Activated CD8-positive, alpha-beta T cell treated with anti-CD3 and anti-CD28 coated beads for 36 hours (primary cell): ENCODE data around the gene GORASP1. TPM values are rescaled to one million over a fixed set of nuclear protein-coding genes. Genes with fewer than 3 reads are reported as not detected.

ENCODE experiments used
- ATAC-seq: fragments of 200-7000 bp; cut with Tn5 transposase; one replicate; pipeline ENCODE4 v1.10.0; 2021; ENCODE audit warnings: mild to moderate bottlenecking, moderate library complexity
- CTCF ChIA-PET: fragments of 350-600 bp; sonication (Branson Sonifier 250); formaldehyde crosslinking; loops from one replicate; lab custom pipeline; 2021; ENCODE audit warnings: antibody characterized with exemption; lab: Charles Lee
- POLR2A ChIA-PET: fragments of 350-600 bp; sonication (Branson Sonifier 250); formaldehyde crosslinking; loops from one replicate; lab custom pipeline; 2021; ENCODE audit warnings: antibody characterized with exemption; lab: Charles Lee
- DNase-seq: peaks from one replicate; pipeline ENCODE4 v3.0.0-alpha.2; 2020
- H3K27ac Mint-ChIP-seq: one replicate; pipeline ENCODE4 v1.8.0; 2021; ENCODE audit warnings: mild to moderate bottlenecking, mixed read lengths
- H3K27me3 Mint-ChIP-seq: one replicate; pipeline ENCODE4 v1.8.0; 2021; ENCODE audit warnings: mixed read lengths
- H3K36me3 Mint-ChIP-seq: one replicate; pipeline ENCODE4 v1.8.0; 2021; ENCODE audit warnings: low read depth, mixed read lengths
- H3K4me1 Mint-ChIP-seq: one replicate; pipeline ENCODE4 v1.8.0; 2021; ENCODE audit warnings: low read depth, mixed read lengths
- H3K4me3 Mint-ChIP-seq: one replicate; pipeline ENCODE4 v1.8.0; 2021; ENCODE audit warnings: mild to moderate bottlenecking, moderate library complexity, mixed read lengths
- H3K9me3 Mint-ChIP-seq: one replicate; pipeline ENCODE4 v1.8.0; 2021; ENCODE audit warnings: mixed read lengths
- intact Hi-C: fragments of 100-400 bp; cut with micrococcal nuclease; formaldehyde crosslinking; loops from one replicate; pipeline ENCODE4 v1.10.0; 2022
- total RNA-seq, 2 experiments: library from RNA; stranded (reverse); gene quantifications; one replicate each; pipeline ENCODE4 v1.2.3, GENCODE V29; 2021
- TF ChIP-seq, protein P1 (sequence below): fragments of 200-600 bp; IDR thresholded peaks from one replicate; pipeline ENCODE4 v1.8.0; 2022; ENCODE audit warnings: antibody characterized with exemption, mild to moderate bottlenecking

Gene GORASP1
- total RNA-seq, 2 experiments from 2014 or later: 16.2 to 18.3 TPM

DNA sequence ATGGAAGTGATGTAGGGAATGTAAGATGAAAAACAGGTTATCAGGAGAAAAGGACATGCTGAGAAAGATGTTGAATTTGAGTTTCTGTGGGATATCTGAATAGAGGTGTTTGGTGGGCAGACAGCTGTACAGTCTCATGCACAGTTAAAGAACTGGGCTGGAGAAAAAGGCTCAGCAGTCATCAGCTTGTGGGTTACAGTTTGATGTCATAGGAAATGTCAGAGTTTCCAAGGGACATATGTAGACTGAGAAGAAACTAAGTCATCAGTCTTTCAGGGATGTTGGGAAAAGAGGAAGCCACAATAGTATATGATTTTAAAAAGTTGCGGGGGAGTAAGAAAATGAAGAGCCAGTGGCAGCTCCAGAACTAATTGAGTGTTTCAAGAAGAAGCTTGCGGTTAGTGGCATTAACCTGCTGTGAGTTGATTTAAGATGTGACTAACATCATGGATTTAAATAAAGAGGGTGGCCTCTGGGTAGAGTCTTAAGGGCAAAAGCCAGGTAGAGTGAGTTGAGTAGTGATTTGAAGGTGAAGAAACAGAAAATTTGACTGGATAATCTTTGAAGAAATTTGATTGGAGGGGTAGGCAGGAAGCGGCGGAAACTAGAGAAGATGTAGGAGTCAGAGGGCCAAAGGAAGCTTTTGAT, 24.6 kb downstream of the GORASP1 start:
- TF ChIP-seq, protein P1, sequence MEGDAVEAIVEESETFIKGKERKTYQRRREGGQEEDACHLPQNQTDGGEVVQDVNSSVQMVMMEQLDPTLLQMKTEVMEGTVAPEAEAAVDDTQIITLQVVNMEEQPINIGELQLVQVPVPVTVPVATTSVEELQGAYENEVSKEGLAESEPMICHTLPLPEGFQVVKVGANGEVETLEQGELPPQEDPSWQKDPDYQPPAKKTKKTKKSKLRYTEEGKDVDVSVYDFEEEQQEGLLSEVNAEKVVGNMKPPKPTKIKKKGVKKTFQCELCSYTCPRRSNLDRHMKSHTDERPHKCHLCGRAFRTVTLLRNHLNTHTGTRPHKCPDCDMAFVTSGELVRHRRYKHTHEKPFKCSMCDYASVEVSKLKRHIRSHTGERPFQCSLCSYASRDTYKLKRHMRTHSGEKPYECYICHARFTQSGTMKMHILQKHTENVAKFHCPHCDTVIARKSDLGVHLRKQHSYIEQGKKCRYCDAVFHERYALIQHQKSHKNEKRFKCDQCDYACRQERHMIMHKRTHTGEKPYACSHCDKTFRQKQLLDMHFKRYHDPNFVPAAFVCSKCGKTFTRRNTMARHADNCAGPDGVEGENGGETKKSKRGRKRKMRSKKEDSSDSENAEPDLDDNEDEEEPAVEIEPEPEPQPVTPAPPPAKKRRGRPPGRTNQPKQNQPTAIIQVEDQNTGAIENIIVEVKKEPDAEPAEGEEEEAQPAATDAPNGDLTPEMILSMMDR: no peak
- DNase-seq (no peak), ATAC-seq (peak; percentile 80)
- CTCF ChIA-PET: interaction anchor here (1.2 kb wide), 1 partner anchor 106 kb away, joined by 3 read pairs; no protein-coding TSS in a partner anchor
- Mint-ChIP-seq H3K27me3 (no peaks in the 10 kb centered on the region), H3K4me1 (peaks cover 17% of the 10 kb centered on the region), H3K4me3 (no peak overlapping the region), H3K9me3 (no peaks in the 10 kb centered on the region), H3K27ac (peak overlapping the region; percentile 81), H3K36me3 (peaks cover 28% of the 10 kb centered on the region)
- intact Hi-C loops: no loop called here
- POLR2A ChIA-PET: interaction anchor here (1.8 kb wide), 1 partner anchor 23 kb away, joined by 4 read pairs; no protein-coding TSS in a partner anchor

DNA sequence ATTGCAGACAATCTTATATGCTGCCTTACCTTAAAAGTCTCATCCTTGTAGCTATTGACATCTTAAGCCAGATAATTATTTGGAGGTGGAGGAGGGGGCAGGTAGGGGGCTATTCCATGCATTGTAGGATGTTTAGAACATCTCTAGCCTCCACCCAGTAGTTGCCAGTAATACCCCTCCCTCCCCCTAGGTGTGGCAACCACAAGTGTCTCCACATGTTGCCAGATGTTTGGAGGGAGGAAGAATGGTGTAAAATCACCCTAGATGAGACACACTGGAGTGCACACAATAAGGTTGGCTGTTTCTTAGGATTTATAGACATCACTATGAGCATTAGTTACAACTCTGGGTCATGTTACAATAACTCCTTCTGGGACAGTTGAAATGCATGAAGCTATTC, 27.4 kb downstream of the GORASP1 start:
- CTCF ChIA-PET: interaction anchor here (0.7 to 1.6 kb wide), 3 partner anchors 28 to 298 kb away, joined by 3 to 4 read pairs (median 3); partner anchors contain the start of genes GORASP1 and TTC21A
- Mint-ChIP-seq H3K36me3 (peaks cover 35% of the 10 kb centered on the region), H3K4me1 (peaks cover 24% of the 10 kb centered on the region), H3K9me3 (no peaks in the 10 kb centered on the region), H3K4me3 (no peak overlapping the region), H3K27ac (no peak overlapping the region), H3K27me3 (no peaks in the 10 kb centered on the region)
- no peak for DNase-seq
- TF ChIP-seq, protein P1: no peak
- no peak for ATAC-seq
- POLR2A ChIA-PET: no interaction called here
- intact Hi-C loops: no loop called here

DNA sequence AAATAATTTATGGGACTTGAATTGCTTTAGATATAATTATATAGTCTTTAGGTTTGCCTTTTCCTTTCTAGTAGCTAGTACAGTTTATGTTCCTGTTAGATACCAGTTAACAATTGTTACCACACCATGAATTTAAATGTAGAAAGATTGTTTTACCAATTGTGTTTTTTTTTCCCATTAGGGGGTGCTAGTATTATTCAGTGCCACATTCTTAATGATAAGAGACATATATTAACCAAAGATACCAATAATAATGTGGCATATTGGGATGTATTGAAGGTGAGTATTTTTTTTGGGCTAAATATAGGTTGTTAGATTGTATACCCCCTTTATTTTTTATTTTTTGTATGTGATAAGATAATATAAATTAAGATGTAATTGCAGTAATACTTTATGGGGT, 27.9 kb downstream of the GORASP1 start:
- intact Hi-C loops: no loop called here
- no peaks in the 10 kb centered on the region for H3K9me3 Mint-ChIP-seq
- no peak for ATAC-seq
- no peak overlapping the region for H3K27ac Mint-ChIP-seq
- TF ChIP-seq, protein P1: no peak
- H3K4me3 Mint-ChIP-seq: no peak overlapping the region
- CTCF ChIA-PET: interaction anchor here (0.7 kb wide), 1 partner anchor 29 kb away, joined by 3 read pairs; the partner anchor contains the start of genes GORASP1 and TTC21A
- POLR2A ChIA-PET: no interaction called here
- no peak for DNase-seq
- peaks cover 36% of the 10 kb centered on the region for H3K36me3 Mint-ChIP-seq
- H3K4me1 Mint-ChIP-seq: peaks cover 26% of the 10 kb centered on the region
- H3K27me3 Mint-ChIP-seq: no peaks in the 10 kb centered on the region

DNA sequence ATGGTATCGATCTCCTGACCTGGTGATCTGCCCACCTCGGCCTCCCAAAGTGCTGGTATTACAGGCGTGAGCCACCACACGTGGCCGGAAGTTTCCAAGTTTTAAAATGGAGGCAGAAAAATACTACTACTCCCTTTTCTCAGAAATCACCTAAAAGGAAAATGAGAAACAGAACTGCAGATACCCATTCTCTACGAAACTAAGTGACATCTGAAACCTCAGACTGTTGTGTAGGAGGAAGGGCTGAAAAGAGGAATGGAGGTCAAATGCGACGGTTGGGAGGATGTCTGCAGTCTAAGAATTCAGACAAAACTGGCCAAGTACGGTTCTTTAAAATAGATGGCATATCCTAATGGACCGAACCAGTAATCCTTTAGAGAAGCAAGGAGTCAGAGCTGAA, 31.5 kb downstream of the GORASP1 start:
- Mint-ChIP-seq H3K36me3 (peaks cover 22% of the 10 kb centered on the region), H3K27ac (peak overlapping the region; percentile 50), H3K4me3 (no peak overlapping the region), H3K4me1 (peaks cover 9% of the 10 kb centered on the region), H3K9me3 (no peaks in the 10 kb centered on the region), H3K27me3 (no peaks in the 10 kb centered on the region)
- TF ChIP-seq, protein P1: no peak
- no peak for DNase-seq
- POLR2A ChIA-PET: interaction anchor here (0.7 kb wide), 1 partner anchor 756 kb away, joined by 3 read pairs; no protein-coding TSS in a partner anchor
- intact Hi-C loops: no loop called here
- ATAC-seq: no peak
- CTCF ChIA-PET: no interaction called here

DNA sequence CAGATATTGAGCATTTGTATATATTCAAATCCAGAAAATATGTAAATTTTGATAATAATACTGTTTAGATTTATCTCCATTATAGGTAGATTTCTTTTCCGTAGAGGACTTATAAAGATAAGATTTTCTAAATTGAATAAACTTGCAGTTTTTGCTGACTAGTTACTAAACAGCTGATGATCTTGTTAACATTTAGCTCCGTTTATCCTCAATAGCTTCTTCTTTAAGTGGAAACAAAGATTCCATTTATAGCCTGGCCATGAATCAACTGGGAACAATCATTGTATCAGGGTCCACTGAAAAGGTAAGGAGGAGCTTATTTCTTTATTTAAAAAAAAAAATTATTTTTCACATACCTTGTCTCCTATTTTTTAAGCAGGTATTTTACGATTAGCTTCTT, 38.9 kb downstream of the GORASP1 start:
- H3K27ac Mint-ChIP-seq: no peak overlapping the region
- ATAC-seq (no peak), DNase-seq (no peak)
- ChIA-PET POLR2A (interaction anchor here (1.6 kb wide), 1 partner anchor 10 kb away, joined by 3 read pairs; no protein-coding TSS in a partner anchor), CTCF (interaction anchor here (1.5 to 3.2 kb wide), 6 partner anchors 13 to 223 kb away, joined by 4 to 12 read pairs (median 7); no protein-coding TSS in a partner anchor)
- no peaks in the 10 kb centered on the region for H3K27me3 Mint-ChIP-seq
- intact Hi-C loops: no loop called here
- peaks cover 8% of the 10 kb centered on the region for H3K4me1 Mint-ChIP-seq
- no peak overlapping the region for H3K4me3 Mint-ChIP-seq
- H3K9me3 Mint-ChIP-seq: no peaks in the 10 kb centered on the region
- H3K36me3 Mint-ChIP-seq: peaks cover 21% of the 10 kb centered on the region
- TF ChIP-seq, protein P1: no peak
